HL-60 (cell line): ENCODE data around the gene HPSE2.

Source experiments
- DNase-seq, 2 experiments: peaks; one replicate each; pipeline ENCODE4 v3.0.0-alpha.2; 2010 to 2020; ENCODE audit warnings: low read depth in 1 of 2, low spot score in 1 of 2
- H3K27ac ChIP-seq: fragments of 250-450 bp; sonication (Bioruptor Pico); replicated peaks from 2 replicates; pipeline ENCODE4 v1.5.1; 2020; ENCODE audit warnings: mild to moderate bottlenecking, moderate library complexity
- H3K27me3 ChIP-seq: fragments of 250-450 bp; sonication (Bioruptor Pico); 2 replicates; pipeline ENCODE4 v1.5.1; 2021; ENCODE audit warnings: mild to moderate bottlenecking, moderate library complexity; ENCODE audit not compliant: insufficient read depth, poor library complexity, severe bottlenecking
- H3K4me3 ChIP-seq: replicated peaks from 2 replicates; pipeline ENCODE4 v1.5.1; 2011; ENCODE audit warnings: mild to moderate bottlenecking, control low read depth, low read length; ENCODE audit not compliant: insufficient read depth
- CTCF ChIP-seq: IDR thresholded peaks from one replicate; pipeline ENCODE4 v1.5.1; 2011; ENCODE audit warnings: low read length, control low read depth, inconsistent platforms; ENCODE audit not compliant: insufficient read depth
- GABPA ChIP-seq: IDR thresholded peaks from 2 replicates; pipeline ENCODE4 v1.6.1; 2012; ENCODE audit warnings: low read depth
- POLR2AphosphoS5 ChIP-seq: IDR thresholded peaks from 2 replicates; pipeline ENCODE4 v1.6.1; 2012; ENCODE audit warnings: low read depth
- REST ChIP-seq: IDR thresholded peaks from 2 replicates; pipeline ENCODE4 v1.6.1; 2012; ENCODE audit warnings: low read depth; ENCODE audit not compliant: insufficient replicate concordance
- SPI1 ChIP-seq: IDR thresholded peaks from 2 replicates; pipeline ENCODE4 v1.6.1; 2012; ENCODE audit warnings: low read depth, mild to moderate bottlenecking, borderline replicate concordance

HPSE2 gene

GRCh38 chr10:98417481-98417959, 818.1 kb downstream of the HPSE2 start:
- Histone ChIP-seq H3K4me3 (no peak overlapping the region), H3K27me3 (no peaks in the 10 kb centered on the region), H3K27ac (no peak overlapping the region)
- TF ChIP-seq CTCF (no peak), REST (no peak), SPI1 (no peak), POLR2AphosphoS5 (no peak), GABPA (no peak)
- no peak for DNase-seq

- no peak for TF ChIP-seq SPI1
- no peak for TF ChIP-seq GABPA
- TF ChIP-seq POLR2AphosphoS5: no peak
- no peak for TF ChIP-seq REST
- TF ChIP-seq CTCF: no peak
- DNase-seq: no peak
- Histone ChIP-seq H3K27ac (no peak overlapping the region), H3K27me3 (no peaks in the 10 kb centered on the region), H3K4me3 (no peak overlapping the region)
Observed at GRCh38 chr10:98416606-98417388, 818.9 kb downstream of the HPSE2 start.

- H3K4me3 ChIP-seq: no peak overlapping the region
- DNase-seq: no peak
Observed at GRCh38 chr10:98415731-98416119, 819.9 kb downstream of the HPSE2 start.

More at GRCh38 chr10:98415731-98416119, 819.9 kb downstream of the HPSE2 start:
- Histone ChIP-seq H3K27ac (no peak overlapping the region), H3K27me3 (no peaks in the 10 kb centered on the region)
- TF ChIP-seq POLR2AphosphoS5 (no peak), CTCF (no peak), GABPA (no peak), SPI1 (no peak), REST (no peak)
